Right hindlimb (tissue), 1 donor: Measurements from ENCODE around the gene ZNF723.
"Not testable (repeated sequence)": the region's sequence is repeated elsewhere in the genome, so short reads cannot be mapped to it uniquely, and the experiment has no call there.

Experiments
- DNase-seq: peaks from one replicate; pipeline ENCODE4 v3.0.0-alpha.2; 2018

Gene ZNF723

DNA sequence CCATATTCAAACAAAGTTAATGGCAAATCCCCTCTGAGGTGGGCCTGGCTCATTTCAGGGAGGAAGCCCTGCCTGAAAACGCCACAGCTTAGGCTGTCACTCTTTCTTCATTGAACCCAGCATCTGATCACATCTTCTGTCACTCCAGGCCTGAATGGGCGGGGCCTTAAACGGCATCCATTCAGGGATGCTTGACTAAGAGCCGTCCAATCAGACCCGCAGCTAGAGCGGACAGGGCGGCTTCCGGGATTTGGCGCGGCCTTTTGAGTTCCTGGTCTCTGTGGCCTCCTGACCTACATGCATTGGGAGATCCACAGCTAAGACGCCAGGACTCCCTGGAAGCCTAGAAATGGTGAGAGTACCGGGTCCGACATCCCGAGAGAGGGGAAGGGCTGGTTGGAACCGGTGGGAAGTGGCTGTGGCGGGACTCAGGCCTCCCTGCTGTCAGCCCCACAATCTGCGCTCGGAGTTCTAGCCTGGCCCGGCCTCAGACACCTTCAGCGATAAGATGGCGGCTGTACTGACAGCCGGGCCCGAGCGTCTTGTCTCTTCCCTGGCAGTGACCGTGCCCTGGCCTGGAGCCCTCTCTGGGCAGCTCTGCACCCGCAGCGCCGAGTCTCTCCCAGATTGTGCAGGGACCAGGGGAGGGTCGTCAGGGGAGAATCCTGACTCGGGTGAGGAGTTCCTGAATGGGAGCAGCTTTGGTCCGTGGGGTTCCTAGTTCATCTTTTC, at the start of gene ZNF723:
ZNF723 (plus strand) TSS at position 261 of the 732 bp plus-strand sequence; CDS start at position 350, 89 bp downstream.
- DNase-seq = no peak

- peak; percentile 75 for DNase-seq
Observed at GRCh38 chr19:22783651-22784410, 48.3 kb upstream of the ZNF723 start, which contains the start of gene ZNF99. Gene ZNF99 (minus strand): TSS chr19:22784151. CDS start chr19:22784016, 135 bp downstream.

DNA sequence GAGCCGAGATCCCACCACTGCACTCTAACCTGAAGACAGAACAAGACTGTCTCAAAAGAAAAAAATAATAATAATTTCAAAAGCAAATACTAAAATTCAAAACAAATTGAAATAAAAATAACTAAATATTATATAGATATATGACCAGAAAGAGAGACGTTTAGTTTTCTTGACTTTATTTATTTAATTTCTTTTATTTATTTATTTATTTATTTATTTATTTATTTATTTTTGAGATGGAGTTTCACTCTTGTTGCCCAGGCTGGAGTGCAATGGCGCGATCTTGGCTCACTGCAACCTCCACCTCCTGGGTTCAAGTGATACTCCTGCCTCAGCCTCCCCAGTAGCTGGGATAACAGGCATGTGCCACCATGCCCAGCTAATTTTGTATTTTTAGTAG, 39.2 kb upstream of the ZNF723 start:
- DNase-seq = not testable (repeated sequence)

- DNase-seq = no peak
Observed at GRCh38 chr19:22797040-22797439, 35.1 kb upstream of the ZNF723 start.

DNA sequence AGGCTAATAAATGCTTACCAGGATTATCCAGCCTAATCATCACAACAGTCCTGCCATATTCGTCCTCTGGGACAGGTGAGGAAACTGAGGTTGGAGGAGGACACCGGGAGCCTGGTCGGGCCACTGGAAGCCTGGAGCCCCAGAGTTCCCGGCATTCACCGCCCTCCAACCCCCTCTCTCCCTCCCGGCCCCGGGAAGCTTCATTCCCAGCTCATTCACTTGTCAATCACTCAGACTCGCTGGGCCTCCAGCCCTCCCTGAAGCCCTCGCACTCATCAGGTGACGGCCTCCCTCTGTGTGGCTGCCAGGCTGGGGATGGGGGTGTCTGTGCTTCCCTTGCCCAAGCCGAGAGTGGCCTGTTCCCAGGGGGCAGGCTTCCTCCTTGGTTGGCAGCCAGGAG, 25.7 kb upstream of the ZNF723 start:
- DNase-seq = no peak

- no peak for DNase-seq
Observed at GRCh38 chr19:22807061-22807835, 24.8 kb upstream of the ZNF723 start.

DNA sequence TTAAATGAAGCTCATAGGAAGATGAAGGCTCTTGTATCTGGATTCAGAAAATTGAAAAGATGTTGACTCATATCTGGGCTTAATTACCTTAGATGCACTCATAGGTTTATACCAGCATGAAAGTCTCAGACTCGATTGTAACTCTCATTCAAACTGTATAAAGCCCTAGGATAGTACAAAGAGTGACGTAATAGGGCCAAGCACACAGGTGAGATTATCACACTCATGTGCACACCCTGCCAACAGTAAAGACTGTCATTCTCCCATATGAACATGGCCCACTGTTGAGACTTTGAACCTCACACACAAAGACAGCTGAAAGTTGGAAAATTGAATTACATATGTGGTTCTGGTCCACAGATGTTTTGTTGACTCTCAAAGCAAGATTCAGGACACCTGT, 18.0 kb upstream of the ZNF723 start:
- no peak for DNase-seq

GRCh38 chr19:22831211-22831610, 880 bp upstream of the ZNF723 start:
- DNase-seq = no peak

- DNase-seq = not testable (repeated sequence)
Observed at GRCh38 chr19:22857713-22858320, 25.7 kb downstream of the ZNF723 start.

- DNase-seq = no peak
Observed at GRCh38 chr19:22882797-22883196, 50.7 kb downstream of the ZNF723 start.

DNA sequence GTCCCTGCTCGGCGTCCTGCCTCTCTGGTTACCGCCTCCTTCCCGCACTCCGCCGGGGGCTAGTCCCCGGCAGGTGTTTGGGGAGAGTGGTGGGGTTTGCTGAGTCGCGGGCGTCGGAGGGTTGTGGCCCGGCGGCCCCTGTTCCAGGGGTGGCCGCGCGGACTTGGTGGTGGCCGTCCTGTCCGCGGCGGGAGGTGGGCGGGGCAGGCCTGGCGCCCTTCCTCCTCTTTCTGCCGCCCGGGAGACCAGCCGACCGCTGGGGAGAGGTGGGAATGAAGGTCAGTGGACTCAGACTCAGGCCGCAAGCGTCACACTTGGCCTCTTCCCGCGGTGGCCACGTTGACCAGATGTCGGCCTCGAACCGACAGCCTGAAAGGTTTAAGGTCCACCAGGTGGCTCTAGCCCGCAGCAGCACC, 61.8 kb downstream of the ZNF723 start:
- no peak for DNase-seq

GRCh38 chr19:22901431-22902130, 69.5 kb downstream of the ZNF723 start:
- no peak for DNase-seq
